Smooth muscle cell (in vitro differentiated cells): ENCODE results near the gene ZFR2. TPM values are rescaled to one million over a fixed set of nuclear protein-coding genes. Genes with fewer than 3 reads are reported as not detected.

Source experiments
- DNase-seq: peaks from one replicate; lab custom pipeline; 2025; ENCODE audit not compliant: unreplicated experiment; lab: John Stamatoyannopoulos, UW
- H2AFZ ChIP-seq: fragments of 200-600 bp; sonication (generic); 2 replicates; pipeline ENCODE4 v1.6.0; 2016; ENCODE audit warnings: antibody characterized with exemption, low read depth, mild to moderate bottlenecking
- H3F3A ChIP-seq: fragments of 200-600 bp; sonication (generic); 2 replicates; pipeline ENCODE4 v1.6.0; 2017; ENCODE audit warnings: antibody characterized with exemption, low read depth
- H3K27ac ChIP-seq: fragments of 200-600 bp; sonication (generic); 2 replicates; pipeline ENCODE4 v1.5.1; 2016; ENCODE audit warnings: low read depth, mild to moderate bottlenecking
- H3K27me3 ChIP-seq: fragments of 200-600 bp; sonication (generic); 2 replicates; pipeline ENCODE4 v1.6.1; 2016; ENCODE audit warnings: low read depth, mild to moderate bottlenecking
- H3K36me3 ChIP-seq: fragments of 200-600 bp; sonication (generic); 2 replicates; pipeline ENCODE4 v1.5.1; 2016; ENCODE audit warnings: low read depth
- H3K4me1 ChIP-seq: fragments of 200-600 bp; sonication (generic); 2 replicates; pipeline ENCODE4 v1.5.1; 2016; ENCODE audit warnings: low read depth
- H3K4me2 ChIP-seq: fragments of 200-600 bp; sonication (generic); 2 replicates; pipeline ENCODE4 v1.6.0; 2016; ENCODE audit warnings: mild to moderate bottlenecking
- H3K4me3 ChIP-seq: fragments of 200-600 bp; sonication (generic); 2 replicates; pipeline ENCODE4 v1.5.1; 2016; ENCODE audit warnings: mild to moderate bottlenecking
- H3K79me2 ChIP-seq: fragments of 200-600 bp; sonication (generic); 2 replicates; pipeline ENCODE4 v1.6.0; 2016; ENCODE audit warnings: low read depth, mild to moderate bottlenecking
- H3K9ac ChIP-seq: fragments of 200-600 bp; sonication (generic); 2 replicates; pipeline ENCODE4 v1.6.0; 2016; ENCODE audit warnings: low read depth
- H3K9me3 ChIP-seq: fragments of 200-600 bp; sonication (generic); replicated peaks from 2 replicates; pipeline ENCODE4 v1.5.1; 2016; ENCODE audit warnings: low read depth
- H4K20me1 ChIP-seq: fragments of 200-600 bp; sonication (generic); 2 replicates; pipeline ENCODE4 v1.6.0; 2016; ENCODE audit warnings: low read depth
- CTCF ChIP-seq: fragments of 200-600 bp; sonication (generic); IDR thresholded peaks from 2 replicates; pipeline ENCODE4 v1.5.1; 2017; ENCODE audit warnings: borderline replicate concordance, mild to moderate bottlenecking, antibody characterized with exemption; ENCODE audit not compliant: insufficient read depth, poor library complexity, severe bottlenecking
- WGBS: methylation state at CpG from one replicate; pipeline ENCODE4 v1.1.7; 2016; ENCODE audit warnings: low lambda C conversion rate; 5-methylcytosine and 5-hydroxymethylcytosine counted together
- polyA plus RNA-seq: library from polyadenylated mRNA; unstranded; fragments of >200 nt; fragmentation: Nextera tagmentation; extraction: Ambion mirVana; gene quantifications from 2 replicates; pipeline ENCODE4 v1.2.1, GENCODE V29; 2016
- total RNA-seq: library from RNA; depleted of rRNA; stranded (reverse); fragments of >200 nt; gene quantifications from 2 replicates; pipeline ENCODE4 v1.2.3, GENCODE V29; 2014

ZFR2 gene
- total and polyA plus RNA-seq, 2 experiments from 2014 or later: 0.54 to 1.8 TPM

- TF ChIP-seq CTCF: no peak
- Histone ChIP-seq H3K27me3 (peaks cover 37% of the 10 kb centered on the region), H3K9me3 (no peaks in the 10 kb centered on the region), H3K36me3 (no peaks in the 10 kb centered on the region), H3K9ac (no peak overlapping the region), H3K4me2 (no peak overlapping the region), H3K4me1 (no peaks in the 10 kb centered on the region), H3K27ac (no peak overlapping the region), H4K20me1 (no peaks in the 10 kb centered on the region), H3F3A (no peaks in the 10 kb centered on the region), H2AFZ (no peak overlapping the region), H3K79me2 (no peaks in the 10 kb centered on the region), H3K4me3 (no peak overlapping the region)
- no peak for DNase-seq
- 86% methylated on average over 6 of the region's 6 CpGs for WGBS
Observed at GRCh38 chr19:3798137-3798536, 70.7 kb downstream of the ZFR2 start.

GRCh38 chr19:3796358-3796757, 72.5 kb downstream of the ZFR2 start:
- peaks cover 24% of the 10 kb centered on the region for H3K27me3 ChIP-seq
- WGBS: 94% methylated on average over 2 of the region's 2 CpGs
- no peaks in the 10 kb centered on the region for H3K4me1 ChIP-seq
- no peaks in the 10 kb centered on the region for H3K79me2 ChIP-seq
- TF ChIP-seq CTCF: no peak
- no peaks in the 10 kb centered on the region for H3F3A ChIP-seq
- H2AFZ ChIP-seq: no peak overlapping the region
- H3K9me3 ChIP-seq: no peaks in the 10 kb centered on the region
- H3K4me3 ChIP-seq: no peak overlapping the region
- no peak overlapping the region for H3K27ac ChIP-seq
- no peak overlapping the region for H3K9ac ChIP-seq
- no peaks in the 10 kb centered on the region for H3K36me3 ChIP-seq
- no peak overlapping the region for H3K4me2 ChIP-seq
- no peak for DNase-seq
- H4K20me1 ChIP-seq: no peaks in the 10 kb centered on the region

DNA sequence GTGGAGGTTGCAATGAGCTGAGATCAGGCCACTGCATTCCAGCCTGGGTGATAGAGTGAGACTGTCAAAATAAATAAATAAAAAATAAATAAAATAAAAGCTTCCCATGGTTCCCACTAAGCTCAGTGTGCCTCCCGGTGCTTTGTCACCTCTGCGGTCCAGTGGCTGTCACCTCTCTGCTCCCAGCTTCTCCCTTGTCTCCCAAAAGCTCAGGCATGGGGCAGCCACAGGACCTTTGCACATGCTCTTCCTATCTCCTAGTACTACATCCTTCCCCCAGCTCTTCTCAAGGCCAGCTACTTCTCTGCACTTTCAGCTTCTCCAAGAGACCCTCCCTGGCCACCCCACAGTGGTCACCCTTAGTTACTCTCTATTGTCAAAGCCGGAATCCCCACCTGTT, 75.0 kb downstream of the ZFR2 start:
- no peaks in the 10 kb centered on the region for H3K9me3 ChIP-seq
- H2AFZ ChIP-seq: no peak overlapping the region
- no peaks in the 10 kb centered on the region for H3K4me1 ChIP-seq
- H3K27ac ChIP-seq: no peak overlapping the region
- H3K9ac ChIP-seq: no peak overlapping the region
- DNase-seq: no peak
- H3K27me3 ChIP-seq: no peaks in the 10 kb centered on the region
- TF ChIP-seq CTCF: no peak
- no peaks in the 10 kb centered on the region for H3K36me3 ChIP-seq
- no peaks in the 10 kb centered on the region for H3F3A ChIP-seq
- H3K79me2 ChIP-seq: no peaks in the 10 kb centered on the region
- whole genome bisulfite sequencing: 90% methylated on average over 3 of the region's 3 CpGs
- no peaks in the 10 kb centered on the region for H4K20me1 ChIP-seq
- H3K4me2 ChIP-seq: no peak overlapping the region
- H3K4me3 ChIP-seq: no peak overlapping the region

DNA sequence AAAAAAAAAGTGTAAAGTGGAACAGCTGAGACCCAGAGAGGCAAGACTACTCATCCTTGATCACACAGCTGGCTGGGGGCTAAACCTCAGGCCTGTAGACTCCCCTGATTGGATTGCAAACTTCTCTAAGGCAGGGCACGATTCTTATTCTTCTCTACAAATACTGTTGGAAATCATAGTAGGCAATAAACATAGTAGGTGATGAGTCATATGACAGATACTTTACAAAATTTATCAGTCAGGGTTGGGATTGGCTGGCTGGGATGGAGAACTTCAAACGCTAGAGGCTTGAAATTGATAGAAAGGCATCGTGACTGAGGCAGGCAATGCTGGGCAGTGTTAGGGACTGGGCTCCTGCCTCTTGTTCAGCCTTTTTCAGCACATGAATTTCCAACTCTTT, 76.7 kb downstream of the ZFR2 start:
- H3K9ac ChIP-seq: no peak overlapping the region
- H3K4me3 ChIP-seq: no peak overlapping the region
- H3K9me3 ChIP-seq: no peaks in the 10 kb centered on the region
- no peaks in the 10 kb centered on the region for H4K20me1 ChIP-seq
- no peak overlapping the region for H3K27ac ChIP-seq
- H3K4me1 ChIP-seq: no peaks in the 10 kb centered on the region
- no peaks in the 10 kb centered on the region for H3K79me2 ChIP-seq
- no peaks in the 10 kb centered on the region for H3K36me3 ChIP-seq
- no peak overlapping the region for H2AFZ ChIP-seq
- no peak overlapping the region for H3K4me2 ChIP-seq
- DNase-seq: no peak
- WGBS: 74% methylated on average over 3 of the region's 3 CpGs
- TF ChIP-seq CTCF: no peak
- H3K27me3 ChIP-seq: peaks cover 3% of the 10 kb centered on the region
- no peaks in the 10 kb centered on the region for H3F3A ChIP-seq
